ENCODE measurements around the gene RASGRF1.

Gene RASGRF1

DNA sequence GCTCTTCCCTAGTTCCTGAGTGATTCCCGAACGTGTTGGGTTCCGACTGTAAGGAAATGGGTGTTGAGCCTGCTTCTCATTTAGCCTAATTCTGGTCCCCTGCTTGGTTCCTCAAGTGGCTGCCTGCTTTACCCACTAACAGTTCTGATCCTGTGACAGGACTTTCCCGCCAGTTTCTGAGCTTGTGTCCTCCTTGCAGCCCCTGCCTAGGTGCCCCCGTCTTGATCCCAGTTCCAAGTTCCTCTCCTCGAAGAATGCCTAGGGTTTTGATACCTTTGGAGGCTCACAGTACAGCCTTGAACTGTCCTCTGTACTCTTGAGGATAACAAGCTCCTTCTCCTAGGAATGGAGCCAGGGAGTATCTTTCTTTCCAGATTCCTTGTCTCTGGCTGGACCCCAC, 12.0 kb upstream of the RASGRF1 start:
- TF ChIP-seq, protein P1, sequence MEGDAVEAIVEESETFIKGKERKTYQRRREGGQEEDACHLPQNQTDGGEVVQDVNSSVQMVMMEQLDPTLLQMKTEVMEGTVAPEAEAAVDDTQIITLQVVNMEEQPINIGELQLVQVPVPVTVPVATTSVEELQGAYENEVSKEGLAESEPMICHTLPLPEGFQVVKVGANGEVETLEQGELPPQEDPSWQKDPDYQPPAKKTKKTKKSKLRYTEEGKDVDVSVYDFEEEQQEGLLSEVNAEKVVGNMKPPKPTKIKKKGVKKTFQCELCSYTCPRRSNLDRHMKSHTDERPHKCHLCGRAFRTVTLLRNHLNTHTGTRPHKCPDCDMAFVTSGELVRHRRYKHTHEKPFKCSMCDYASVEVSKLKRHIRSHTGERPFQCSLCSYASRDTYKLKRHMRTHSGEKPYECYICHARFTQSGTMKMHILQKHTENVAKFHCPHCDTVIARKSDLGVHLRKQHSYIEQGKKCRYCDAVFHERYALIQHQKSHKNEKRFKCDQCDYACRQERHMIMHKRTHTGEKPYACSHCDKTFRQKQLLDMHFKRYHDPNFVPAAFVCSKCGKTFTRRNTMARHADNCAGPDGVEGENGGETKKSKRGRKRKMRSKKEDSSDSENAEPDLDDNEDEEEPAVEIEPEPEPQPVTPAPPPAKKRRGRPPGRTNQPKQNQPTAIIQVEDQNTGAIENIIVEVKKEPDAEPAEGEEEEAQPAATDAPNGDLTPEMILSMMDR (IDR thresholded peaks at IDR 0.05; ENCODE audit: low read depth, low read length), result no peak
- TF ChIP-seq POLR2A (IDR thresholded peaks at IDR 0.05; ENCODE audit: extremely low read depth, insufficient read length) (no peak), MAX (IDR thresholded peaks at IDR 0.05; ENCODE audit: low read depth, low read length) (no peak), MYC (IDR thresholded peaks at IDR 0.05; ENCODE audit: low read depth, low read length) (no peak)
- no peak for DNase-seq (ENCODE audit: low read depth)

GRCh38 chr15:79101866-79102581, 11.4 kb upstream of the RASGRF1 start:
- H3K4me3 ChIP-seq (ENCODE audit: low read depth, low read length), result no peak overlapping the region
- DNase-seq (ENCODE audit: low read depth), result peak; percentile 60
- TF ChIP-seq MAX (IDR thresholded peaks at IDR 0.05; ENCODE audit: low read depth, low read length), result no peak
- no peak for TF ChIP-seq POLR2A (IDR thresholded peaks at IDR 0.05; ENCODE audit: extremely low read depth, insufficient read length)

More for the DNA sequence above, 12.0 kb upstream of the RASGRF1 start:
- no peak overlapping the region for H3K4me3 ChIP-seq (ENCODE audit: low read depth, low read length)

DNA sequence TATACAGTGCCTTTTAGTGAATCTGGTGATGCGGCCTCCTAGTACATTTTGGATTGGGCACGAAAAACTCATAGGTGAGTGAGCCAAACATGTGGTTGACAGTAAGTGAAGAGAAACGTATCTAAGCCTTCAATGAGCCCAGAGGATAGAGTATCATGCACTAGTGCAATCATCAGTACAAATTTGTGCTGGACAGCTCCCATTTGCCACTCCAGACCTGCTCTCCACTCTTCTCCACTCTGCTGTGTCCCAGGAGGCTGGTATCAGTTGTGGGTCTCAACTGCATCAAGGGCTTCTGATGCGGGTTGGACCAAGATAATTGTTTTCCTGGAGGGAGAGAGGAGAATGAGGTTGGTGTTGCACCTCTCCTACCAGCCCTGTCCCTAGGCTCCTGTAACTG, 9.1 kb upstream of the RASGRF1 start:
- TF ChIP-seq MAX (IDR thresholded peaks at IDR 0.05; ENCODE audit: low read depth, low read length) (no peak), POLR2A (IDR thresholded peaks at IDR 0.05; ENCODE audit: extremely low read depth, insufficient read length) (no peak), MYC (IDR thresholded peaks at IDR 0.05; ENCODE audit: low read depth, low read length) (no peak)
- TF ChIP-seq, protein P1 (IDR thresholded peaks at IDR 0.05; ENCODE audit: low read depth, low read length), result no peak
- no peak overlapping the region for H3K4me3 ChIP-seq (ENCODE audit: low read depth, low read length)
- DNase-seq (ENCODE audit: low read depth), result no peak

- no peak overlapping the region for H3K4me3 ChIP-seq (ENCODE audit: low read depth, low read length)
- TF ChIP-seq MAX (IDR thresholded peaks at IDR 0.05; ENCODE audit: low read depth, low read length) (no peak), MYC (IDR thresholded peaks at IDR 0.05; ENCODE audit: low read depth, low read length) (no peak), POLR2A (IDR thresholded peaks at IDR 0.05; ENCODE audit: extremely low read depth, insufficient read length) (no peak)
- TF ChIP-seq, protein P1 (IDR thresholded peaks at IDR 0.05; ENCODE audit: low read depth, low read length), result no peak
- no peak for DNase-seq (ENCODE audit: low read depth)
These were observed 4.0 kb upstream of the RASGRF1 start for GRCh38 chr15:79094611-79095021.

DNA sequence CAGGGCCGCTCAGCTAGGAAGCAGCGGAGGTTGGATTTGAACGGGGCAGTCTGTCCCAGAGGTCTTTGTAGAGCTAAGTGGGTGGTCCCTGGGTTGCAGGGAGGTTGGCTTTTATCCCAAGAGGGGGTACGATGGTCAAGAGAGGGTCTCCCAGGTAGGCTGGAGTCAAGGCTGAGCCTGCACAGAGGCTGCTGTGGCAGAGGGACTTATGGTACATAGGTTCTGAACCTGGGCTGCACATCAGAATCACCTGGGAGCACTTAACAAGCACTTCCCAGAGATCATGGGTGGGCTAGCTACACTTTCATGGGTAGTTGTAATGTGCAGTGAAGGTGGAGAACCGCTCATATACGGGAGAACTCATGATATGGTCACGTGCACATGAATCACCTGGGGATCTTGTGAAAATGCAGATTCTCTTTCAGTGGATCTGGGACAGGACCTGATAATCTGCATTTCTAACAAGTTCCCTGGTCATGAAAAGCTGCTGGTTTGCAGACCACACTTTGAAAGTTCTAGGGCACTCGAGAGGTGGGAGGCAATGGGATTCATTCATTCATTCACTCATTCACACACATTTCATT, 2.9 kb upstream of the RASGRF1 start:
- H3K4me3 ChIP-seq (ENCODE audit: low read depth, low read length), result no peak overlapping the region
- no peak for TF ChIP-seq POLR2A (IDR thresholded peaks at IDR 0.05; ENCODE audit: extremely low read depth, insufficient read length)
- no peak for TF ChIP-seq MAX (IDR thresholded peaks at IDR 0.05; ENCODE audit: low read depth, low read length)
- TF ChIP-seq MYC (IDR thresholded peaks at IDR 0.05; ENCODE audit: low read depth, low read length), result no peak
- TF ChIP-seq, protein P1 (IDR thresholded peaks at IDR 0.05; ENCODE audit: low read depth, low read length), result no peak
- no peak for DNase-seq (ENCODE audit: low read depth)

DNA sequence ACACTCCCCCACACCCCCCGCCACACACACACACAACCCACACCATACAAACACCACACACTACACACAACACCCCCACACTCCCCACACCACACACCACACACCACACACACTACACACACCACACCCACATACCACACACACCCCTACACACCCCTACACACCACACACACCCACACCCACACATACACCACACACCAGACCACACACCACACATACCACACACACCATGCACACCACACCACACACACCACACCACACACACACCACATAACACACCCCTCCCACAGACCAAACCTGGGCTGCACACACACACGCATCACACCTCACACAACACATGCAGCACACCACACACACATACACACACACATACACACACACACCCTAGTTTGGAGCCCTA, 1.8 kb upstream of the RASGRF1 start:
- TF ChIP-seq POLR2A (IDR thresholded peaks at IDR 0.05; ENCODE audit: extremely low read depth, insufficient read length) (no peak), MYC (IDR thresholded peaks at IDR 0.05; ENCODE audit: low read depth, low read length) (no peak), MAX (IDR thresholded peaks at IDR 0.05; ENCODE audit: low read depth, low read length) (no peak)
- TF ChIP-seq, protein P1 (IDR thresholded peaks at IDR 0.05; ENCODE audit: low read depth, low read length), result no peak
- no peak overlapping the region for H3K4me3 ChIP-seq (ENCODE audit: low read depth, low read length)
- DNase-seq (ENCODE audit: low read depth), result no peak

Measured in NB4 (cell line).